ENCODE measurements around the gene ZNF182. TPM values are rescaled to one million over a fixed set of nuclear protein-coding genes. Genes with fewer than 3 reads are reported as not detected.
"Not testable (repeated sequence)": the region's sequence is repeated elsewhere in the genome, so short reads cannot be mapped to it uniquely, and the experiment has no call there.

ZNF182 gene
- total and polyA plus RNA-seq, 2 experiments from 2014 or later: 1.6 to 2.6 TPM

DNA sequence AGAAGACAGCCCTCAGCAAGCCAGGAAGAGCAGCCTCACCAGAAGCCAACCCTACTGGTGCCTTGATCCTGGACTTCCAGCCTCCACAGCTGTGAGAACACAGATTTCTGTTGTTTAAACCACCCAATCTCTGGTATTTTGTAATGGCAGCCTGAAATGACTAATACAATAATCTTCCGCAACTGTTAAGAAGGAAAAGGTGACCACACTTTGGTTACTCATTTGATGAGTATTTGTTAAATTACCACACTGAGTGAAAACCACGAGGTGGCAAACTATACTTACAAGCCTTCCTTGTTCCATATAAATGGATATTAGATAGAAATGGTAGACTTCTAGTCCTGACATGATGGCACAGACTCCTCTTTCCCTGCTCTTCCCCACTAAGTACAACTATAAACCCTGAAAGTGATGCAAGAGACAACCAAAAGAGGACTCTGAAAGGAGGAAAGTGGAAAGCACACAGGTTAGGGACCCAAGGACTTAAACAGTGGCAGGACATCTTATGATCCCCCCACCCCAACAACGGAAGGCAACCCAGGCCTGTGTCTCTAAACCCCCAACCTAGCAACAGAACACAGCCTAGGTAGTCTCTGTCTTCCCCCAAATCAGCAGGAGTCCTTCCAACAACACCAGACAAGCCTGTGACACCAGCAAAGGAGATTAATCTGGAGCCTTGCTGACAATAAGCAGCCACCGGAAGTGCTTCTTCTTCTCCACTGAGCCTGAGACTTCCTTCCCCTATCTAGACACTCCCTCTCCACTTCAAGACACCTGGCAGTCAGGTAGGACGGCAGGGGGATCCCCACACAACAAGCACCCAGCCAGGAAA, 12.3 kb downstream of the ZNF182 start:
- H3K4me2 ChIP-seq (ENCODE audit: unreplicated experiment): no peak overlapping the region
- no peaks in the 10 kb centered on the region; the same call in 1 of the 2 replicates for H3K79me2 ChIP-seq (ENCODE audit: insufficient read depth)
- H3K4me3 ChIP-seq: no peak overlapping the region
- H4K20me1 ChIP-seq (ENCODE audit: insufficient read depth): no peaks in the 10 kb centered on the region
- H3K27ac ChIP-seq: peak overlapping the region; percentile 37; the same call in 1 of the 2 replicates
- H3K9me3 ChIP-seq (ENCODE audit: low read depth): no peaks in the 10 kb centered on the region
- H3K4me1 ChIP-seq (ENCODE audit: insufficient read depth): no peaks in the 10 kb centered on the region
- TF ChIP-seq EZH2phosphoT487 (IDR thresholded peaks at IDR 0.05; ENCODE audit: insufficient read depth, low read depth) (no peak), EZH2 (IDR thresholded peaks at IDR 0.05; ENCODE audit: insufficient read depth, poor library complexity, severe bottlenecking) (no peak)
- 61 to 62% methylated on average over 5 of the region's 5 CpGs for WGBS, 2 experiments (ENCODE audit: low coverage in 1 of 2, low lambda C conversion rate in 2 of 2, missing lambda C conversion rate in 2 of 2)
- no peaks in the 10 kb centered on the region for H3K9me2 ChIP-seq (ENCODE audit: insufficient read depth)
- peaks cover 7% of the 10 kb centered on the region; the same call in 1 of the 2 replicates for H3K36me3 ChIP-seq (ENCODE audit: low read depth)
- H3F3A ChIP-seq (ENCODE audit: insufficient read depth): peaks cover 7% of the 10 kb centered on the region; the same call in 1 of the 2 replicates
- in situ Hi-C loops (cut with MboI): no loop called here
- no peak overlapping the region for H3K9ac ChIP-seq
- DNase-seq: peak; percentile 65
- H3K27me3 ChIP-seq (replicated peaks; ENCODE audit: insufficient read depth): no peaks in the 10 kb centered on the region
- no peak overlapping the region for H2AFZ ChIP-seq

DNA sequence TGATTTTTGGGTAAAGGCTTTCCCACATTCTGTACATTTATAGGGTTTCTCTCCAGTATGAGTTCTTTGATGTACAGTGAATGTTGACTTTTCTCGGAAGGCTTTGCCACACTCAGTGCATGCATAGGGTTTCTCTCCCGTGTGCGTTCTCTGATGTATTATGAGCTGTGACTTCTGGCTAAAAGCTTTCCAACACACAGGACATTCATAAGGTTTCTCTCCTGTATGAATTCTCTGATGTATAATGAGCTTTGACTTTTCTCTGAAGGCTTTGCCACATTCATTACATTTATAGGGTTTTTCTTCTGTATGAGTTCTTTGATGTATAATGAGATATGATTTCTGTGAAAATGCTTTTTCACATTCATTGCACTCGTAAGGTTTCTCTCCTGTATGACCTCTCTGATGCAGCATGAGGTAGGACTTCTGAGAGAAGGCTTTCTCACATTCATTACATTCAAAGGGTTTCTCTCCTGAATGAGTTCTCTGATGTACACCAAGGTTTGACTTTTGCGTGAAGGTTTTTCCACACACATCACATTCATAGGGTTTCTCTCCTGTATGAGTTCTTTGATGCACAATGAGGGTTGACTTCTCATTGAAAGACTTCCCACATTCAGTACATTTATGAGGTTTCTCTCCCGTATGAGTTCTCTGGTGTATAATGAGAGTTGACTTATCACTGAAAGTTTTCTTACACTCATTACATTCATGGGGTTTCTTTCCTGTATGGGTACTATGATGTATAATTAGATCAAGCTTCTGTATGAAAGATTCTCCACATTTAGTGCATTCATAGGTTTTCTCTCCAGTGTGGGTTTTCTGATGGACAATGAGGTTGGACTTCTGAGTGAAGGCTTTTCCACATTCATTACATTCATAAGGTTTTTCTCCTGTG, 27.3 kb downstream of the ZNF182 start:
- H3K79me2 ChIP-seq (ENCODE audit: insufficient read depth): no peaks in the 10 kb centered on the region
- in situ Hi-C loops (cut with MboI): no loop called here
- no peak overlapping the region for H2AFZ ChIP-seq
- H3K27me3 ChIP-seq (replicated peaks; ENCODE audit: insufficient read depth): no peaks in the 10 kb centered on the region
- no peaks in the 10 kb centered on the region for H4K20me1 ChIP-seq (ENCODE audit: insufficient read depth)
- H3K9ac ChIP-seq: no peak overlapping the region
- no peaks in the 10 kb centered on the region for H3K9me2 ChIP-seq (ENCODE audit: insufficient read depth)
- WGBS, 2 experiments (ENCODE audit: low coverage in 1 of 2, low lambda C conversion rate in 2 of 2, missing lambda C conversion rate in 2 of 2): 92 to 99% methylated on average over 6 of the region's 6 CpGs
- no peak overlapping the region for H3K4me2 ChIP-seq (ENCODE audit: unreplicated experiment)
- no peaks in the 10 kb centered on the region for H3K9me3 ChIP-seq (ENCODE audit: low read depth)
- H3K27ac ChIP-seq: no peak overlapping the region
- no peak overlapping the region for H3K4me3 ChIP-seq
- no peak for DNase-seq
- peaks cover 21% of the 10 kb centered on the region; the same call in 1 of the 2 replicates for H3K36me3 ChIP-seq (ENCODE audit: low read depth)
- TF ChIP-seq EZH2 (IDR thresholded peaks at IDR 0.05; ENCODE audit: insufficient read depth, poor library complexity, severe bottlenecking) (no peak), EZH2phosphoT487 (IDR thresholded peaks at IDR 0.05; ENCODE audit: insufficient read depth, low read depth) (no peak)
- no peaks in the 10 kb centered on the region for H3K4me1 ChIP-seq (ENCODE audit: insufficient read depth)
- H3F3A ChIP-seq (ENCODE audit: insufficient read depth): no peaks in the 10 kb centered on the region

DNA sequence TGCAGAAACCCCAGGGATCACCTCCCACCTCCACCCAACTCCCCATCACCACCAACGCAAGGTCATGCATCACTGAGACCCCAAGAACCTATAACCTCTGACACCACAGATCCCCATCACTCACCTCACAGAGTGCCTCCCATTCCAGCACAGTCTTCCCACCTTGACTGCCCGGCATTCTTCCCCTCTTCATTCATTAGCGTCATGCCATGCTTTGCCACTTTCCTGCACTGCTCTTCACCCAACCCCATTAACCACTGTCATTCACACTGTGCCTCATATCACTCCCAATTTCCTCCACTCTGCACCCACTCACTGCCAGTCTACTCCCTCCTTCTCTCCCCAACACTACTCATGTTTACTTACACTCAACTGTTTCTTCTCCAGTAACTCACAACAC, 30.6 kb downstream of the ZNF182 start:
- in situ Hi-C loops (cut with MboI): no loop called here

DNA sequence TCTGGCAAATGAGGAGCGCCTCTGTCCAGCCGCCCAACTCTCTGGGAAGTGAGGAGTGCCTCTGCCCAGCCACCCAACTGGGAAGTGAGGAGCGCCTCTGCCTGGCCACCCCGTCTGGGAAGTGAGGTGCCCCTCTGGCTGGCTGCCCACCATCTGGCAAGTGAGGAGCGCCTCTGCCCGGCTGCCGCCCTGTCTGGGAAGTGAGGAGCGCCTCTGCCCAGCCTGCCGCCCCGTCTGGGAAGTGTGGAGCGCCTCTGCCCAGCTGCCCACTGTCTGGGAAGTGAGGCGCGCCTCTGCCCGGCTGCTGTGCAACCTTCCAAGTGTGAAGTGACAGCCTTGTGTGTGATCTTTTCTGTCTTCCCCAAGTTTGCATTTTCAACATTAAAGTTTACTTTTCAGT, 38.3 kb downstream of the ZNF182 start:
- H3K27ac ChIP-seq; H3K27me3 ChIP-seq (replicated peaks; ENCODE audit: insufficient read depth); H3K9me3 ChIP-seq (ENCODE audit: low read depth); DNase-seq; H3K4me2 ChIP-seq (ENCODE audit: unreplicated experiment); H3K9ac ChIP-seq; H2AFZ ChIP-seq; in situ Hi-C loops (cut with MboI); H3F3A ChIP-seq (ENCODE audit: insufficient read depth); H3K9me2 ChIP-seq (ENCODE audit: insufficient read depth); H3K79me2 ChIP-seq (ENCODE audit: insufficient read depth); H3K4me3 ChIP-seq; H3K36me3 ChIP-seq (ENCODE audit: low read depth); H4K20me1 ChIP-seq (ENCODE audit: insufficient read depth); H3K4me1 ChIP-seq (ENCODE audit: insufficient read depth): not testable (repeated sequence)
- 68% methylated on average over 11 of the region's 14 CpGs; no CpG with 5 or more reads in 1 of the 2 experiments for WGBS, 2 experiments (ENCODE audit: low coverage in 1 of 2, low lambda C conversion rate in 2 of 2, missing lambda C conversion rate in 2 of 2)

More for the DNA sequence above, 30.6 kb downstream of the ZNF182 start:
- no peaks in the 10 kb centered on the region for H3K9me2 ChIP-seq (ENCODE audit: insufficient read depth)
- DNase-seq: no peak
- 98 to 100% methylated on average over 2 to 3 of the region's 3 CpGs for WGBS, 2 experiments (ENCODE audit: low coverage in 1 of 2, low lambda C conversion rate in 2 of 2, missing lambda C conversion rate in 2 of 2)
- H3K4me2 ChIP-seq (ENCODE audit: unreplicated experiment): no peak overlapping the region
- no peaks in the 10 kb centered on the region for H3F3A ChIP-seq (ENCODE audit: insufficient read depth)
- H3K4me3 ChIP-seq: no peak overlapping the region
- no peaks in the 10 kb centered on the region for H4K20me1 ChIP-seq (ENCODE audit: insufficient read depth)
- no peaks in the 10 kb centered on the region for H3K4me1 ChIP-seq (ENCODE audit: insufficient read depth)
- H2AFZ ChIP-seq: no peak overlapping the region
- H3K27me3 ChIP-seq (replicated peaks; ENCODE audit: insufficient read depth): no peaks in the 10 kb centered on the region
- H3K9me3 ChIP-seq (ENCODE audit: low read depth): no peaks in the 10 kb centered on the region
- no peak overlapping the region for H3K9ac ChIP-seq
- no peak for TF ChIP-seq EZH2phosphoT487 (IDR thresholded peaks at IDR 0.05; ENCODE audit: insufficient read depth, low read depth)
- TF ChIP-seq EZH2 (IDR thresholded peaks at IDR 0.05; ENCODE audit: insufficient read depth, poor library complexity, severe bottlenecking): no peak
- no peak overlapping the region for H3K27ac ChIP-seq
- H3K79me2 ChIP-seq (ENCODE audit: insufficient read depth): no peaks in the 10 kb centered on the region
- peaks cover 16% of the 10 kb centered on the region; the same call in 1 of the 2 replicates for H3K36me3 ChIP-seq (ENCODE audit: low read depth)

DNA sequence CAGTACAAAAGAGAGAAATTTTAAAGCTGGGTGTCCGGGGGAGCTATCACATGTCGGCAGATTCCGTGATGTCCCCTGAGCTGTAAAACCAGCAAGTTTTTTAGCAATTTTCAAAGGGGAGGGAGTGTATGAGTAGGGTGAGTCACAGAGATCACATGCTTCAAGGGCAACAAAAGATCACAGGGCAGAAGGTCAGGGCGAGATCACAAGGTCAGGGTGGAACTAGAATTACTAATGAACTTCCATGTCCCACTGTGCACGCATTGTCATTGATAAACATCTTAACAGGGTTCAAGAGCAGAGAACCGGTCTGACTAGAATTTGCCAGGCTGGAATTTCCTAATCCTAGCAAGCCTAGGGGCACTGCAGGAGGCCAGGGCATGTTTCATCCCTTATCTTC, 42.0 kb downstream of the ZNF182 start:
- H3K4me1 ChIP-seq (ENCODE audit: insufficient read depth); DNase-seq; H3K4me3 ChIP-seq; H3K4me2 ChIP-seq (ENCODE audit: unreplicated experiment); H3K9me3 ChIP-seq (ENCODE audit: low read depth); H3K9me2 ChIP-seq (ENCODE audit: insufficient read depth); H3K79me2 ChIP-seq (ENCODE audit: insufficient read depth); H2AFZ ChIP-seq; H3K36me3 ChIP-seq (ENCODE audit: low read depth); H3K27ac ChIP-seq; H3K27me3 ChIP-seq (replicated peaks; ENCODE audit: insufficient read depth); in situ Hi-C loops (cut with MboI); H3F3A ChIP-seq (ENCODE audit: insufficient read depth); H4K20me1 ChIP-seq (ENCODE audit: insufficient read depth); H3K9ac ChIP-seq: not testable (repeated sequence)
- WGBS, 2 experiments (ENCODE audit: low coverage in 1 of 2, low lambda C conversion rate in 2 of 2, missing lambda C conversion rate in 2 of 2): 68 to 89% methylated on average over 4 to 6 of the region's 6 CpGs
